HepG2 (cell line): ENCODE measurements around the gene CPEB4.

Experiments used
- CTCF ChIP-seq: sonication (generic); formaldehyde crosslinking; IDR thresholded peaks from 2 replicates; pipeline ENCODE4 v1.5.0; 2020; ENCODE audit warnings: mild to moderate bottlenecking, missing genetic modification reagents, moderate library complexity
- EED ChIP-seq: sonication (generic); formaldehyde crosslinking; IDR thresholded peaks from 2 replicates; pipeline ENCODE4 v1.5.0; 2020; ENCODE audit warnings: mild to moderate bottlenecking, missing genetic modification reagents
- ETV6 ChIP-seq: sonication (generic); formaldehyde crosslinking; conservative IDR thresholded peaks from 2 replicates; pipeline ENCODE4 v1.4.0; 2020; ENCODE audit warnings: missing genetic modification reagents
- EZH2 ChIP-seq: conservative IDR thresholded peaks from 2 replicates; pipeline ENCODE4 v1.6.1; 2012; ENCODE audit warnings: mild to moderate bottlenecking, low read depth, low read length, moderate library complexity
- NFKBIZ ChIP-seq: IDR thresholded peaks from 2 replicates; pipeline ENCODE4 v1.6.1; 2018; ENCODE audit warnings: missing genetic modification reagents, missing compliant biosample characterization
- NONO ChIP-seq, 2 experiments: fragments of 450-650 bp in 1 of 2; sonication (generic) in 1 of 2; formaldehyde crosslinking in 1 of 2; IDR thresholded peaks in 1 of 2; conservative IDR thresholded peaks in 1 of 2; 2 replicates each; pipeline versions ENCODE4 v1.6.1 to v1.8.0; 2017 to 2022; ENCODE audit warnings: mild to moderate bottlenecking in 1 of 2, missing genetic modification reagents in 1 of 2, moderate library complexity in 1 of 2
- SP4 ChIP-seq: sonication (generic); formaldehyde crosslinking; IDR thresholded peaks from 2 replicates; pipeline ENCODE4 v1.8.1; 2023; ENCODE audit warnings: mild to moderate bottlenecking, missing genetic modification reagents
- TBP ChIP-seq: sonication (generic); formaldehyde crosslinking; IDR thresholded peaks from 2 replicates; pipeline ENCODE4 v1.5.0; 2020; ENCODE audit warnings: missing genetic modification reagents
- YY1 ChIP-seq: IDR thresholded peaks from 2 replicates; pipeline ENCODE4 v1.6.1; 2011; ENCODE audit warnings: low read length, low read depth, moderate library complexity, mild to moderate bottlenecking; ENCODE audit not compliant: insufficient read depth, insufficient replicate concordance
- ZBTB49 ChIP-seq: sonication (generic); formaldehyde crosslinking; IDR thresholded peaks from 2 replicates; pipeline ENCODE4 v1.4.0; 2020; ENCODE audit warnings: missing genetic modification reagents, borderline replicate concordance
- ZHX1 ChIP-seq: sonication (generic); formaldehyde crosslinking; IDR thresholded peaks from 2 replicates; pipeline ENCODE4 v1.8.1; 2022; ENCODE audit warnings: low read depth, mild to moderate bottlenecking, missing genetic modification reagents
- ZNF557 ChIP-seq: sonication (generic); formaldehyde crosslinking; IDR thresholded peaks from 2 replicates; pipeline ENCODE4 v1.4.0; 2020; ENCODE audit warnings: missing genetic modification reagents

GRCh38 chr5:173846929-173847501 lies 41.1 kb upstream of the CPEB4 start:
- TF ChIP-seq ZBTB49 (CRISPR knock-in tag): no peak
- no peak for TF ChIP-seq NONO (IDR thresholded peaks at IDR 0.05)
- no peak for TF ChIP-seq NONO (CRISPR knock-in tag; conservative IDR thresholded peaks at IDR 0.05)
- no peak for TF ChIP-seq ZNF557 (CRISPR knock-in tag)
- no peak for TF ChIP-seq CTCF (CRISPR knock-in tag)
- no peak for TF ChIP-seq EED (CRISPR knock-in tag)
- no peak for TF ChIP-seq YY1
- no peak for TF ChIP-seq TBP
- no peak for TF ChIP-seq ETV6 (CRISPR knock-in tag)
- TF ChIP-seq EZH2: no peak
- no peak for TF ChIP-seq NFKBIZ (CRISPR knock-in tag)
- TF ChIP-seq ZHX1 (CRISPR knock-in tag): no peak
- TF ChIP-seq SP4 (CRISPR knock-in tag): no peak
